ENCODE data around the gene FAF2. TPM values are rescaled to one million over a fixed set of nuclear protein-coding genes. Genes with fewer than 3 reads are reported as not detected.
A peak's percentile ranks its signal among the peaks of the same experiment; 100 is the strongest.

FAF2 gene
- total and polyA plus RNA-seq, 2 donors, result 21.0 to 43.4 TPM

GRCh38 chr5:176529741-176530141 lies 81.6 kb downstream of the FAF2 start:
- Histone ChIP-seq H3K27ac (ENCODE audit: low read depth) (no peak overlapping the region), H3K4me3 (ENCODE audit: low read depth, low read length) (no peak overlapping the region), H3K4me1 (ENCODE audit: insufficient read depth) (no peaks in the 10 kb centered on the region), H3K36me3 (ENCODE audit: insufficient read depth) (peaks cover 1% of the 10 kb centered on the region)
- DNase-seq (ENCODE audit: extremely low spot score), result no peak
- WGBS, result 80% methylated on average over 11 of the region's 11 CpGs

- Histone ChIP-seq H3K4me1 (ENCODE audit: insufficient read depth) (no peaks in the 10 kb centered on the region), H3K36me3 (ENCODE audit: insufficient read depth) (peaks cover 1% of the 10 kb centered on the region), H3K27ac (ENCODE audit: low read depth) (no peak overlapping the region), H3K4me3 (ENCODE audit: low read depth, low read length) (no peak overlapping the region)
- WGBS, result 76% methylated on average over 28 of the region's 28 CpGs
- no peak for DNase-seq (ENCODE audit: extremely low spot score)
Measured at GRCh38 chr5:176530393-176530982, 82.3 kb downstream of the FAF2 start.

- 57% methylated on average over 24 of the region's 24 CpGs for WGBS
- no peak overlapping the region for H3K4me3 ChIP-seq (ENCODE audit: low read depth, low read length)
- H3K4me1 ChIP-seq (ENCODE audit: insufficient read depth), result no peaks in the 10 kb centered on the region
- peaks cover 1% of the 10 kb centered on the region for H3K36me3 ChIP-seq (ENCODE audit: insufficient read depth)
- DNase-seq (ENCODE audit: extremely low spot score), result no peak
- no peak overlapping the region for H3K27ac ChIP-seq (ENCODE audit: low read depth)
Measured at GRCh38 chr5:176530983-176531901, 83.1 kb downstream of the FAF2 start.

GRCh38 chr5:176531902-176532493 lies 83.8 kb downstream of the FAF2 start:
- H3K4me3 ChIP-seq (ENCODE audit: low read depth, low read length), result no peak overlapping the region
- H3K27ac ChIP-seq (ENCODE audit: low read depth), result no peak overlapping the region
- no peak for DNase-seq (ENCODE audit: extremely low spot score)
- peaks cover 1% of the 10 kb centered on the region for H3K36me3 ChIP-seq (ENCODE audit: insufficient read depth)
- WGBS, result 86% methylated on average over 28 of the region's 28 CpGs
- no peaks in the 10 kb centered on the region for H3K4me1 ChIP-seq (ENCODE audit: insufficient read depth)

GRCh38 chr5:176532795-176533194 lies 84.6 kb downstream of the FAF2 start:
- no peak for DNase-seq (ENCODE audit: extremely low spot score)
- no peak overlapping the region for H3K4me3 ChIP-seq (ENCODE audit: low read depth, low read length)
- no peaks in the 10 kb centered on the region for H3K4me1 ChIP-seq (ENCODE audit: insufficient read depth)

GRCh38 chr5:176533390-176533789 lies 85.2 kb downstream of the FAF2 start:
- WGBS, result 27% methylated on average over 8 of the region's 8 CpGs
- Histone ChIP-seq H3K4me3 (ENCODE audit: low read depth, low read length) (no peak overlapping the region), H3K27ac (ENCODE audit: low read depth) (peak overlapping the region; percentile 46), H3K36me3 (ENCODE audit: insufficient read depth) (peaks cover 1% of the 10 kb centered on the region), H3K4me1 (ENCODE audit: insufficient read depth) (no peaks in the 10 kb centered on the region)
- DNase-seq (ENCODE audit: extremely low spot score), result no peak

More at GRCh38 chr5:176532795-176533194, 84.6 kb downstream of the FAF2 start:
- Histone ChIP-seq H3K36me3 (ENCODE audit: insufficient read depth) (peaks cover 1% of the 10 kb centered on the region), H3K27ac (ENCODE audit: low read depth) (no peak overlapping the region)
- 92% methylated on average over 9 of the region's 9 CpGs for WGBS

- Histone ChIP-seq H3K36me3 (ENCODE audit: insufficient read depth) (peaks cover 1% of the 10 kb centered on the region), H3K27ac (ENCODE audit: low read depth) (peak overlapping the region; percentile 35), H3K4me1 (ENCODE audit: insufficient read depth) (no peaks in the 10 kb centered on the region), H3K4me3 (ENCODE audit: low read depth, low read length) (no peak overlapping the region)
- no peak for DNase-seq (ENCODE audit: extremely low spot score)
- 13% methylated on average over 10 of the region's 10 CpGs for WGBS
Measured at GRCh38 chr5:176533894-176534611, 85.9 kb downstream of the FAF2 start.

- WGBS, result 80% methylated on average over 4 of the region's 4 CpGs
- no peaks in the 10 kb centered on the region for H3K4me1 ChIP-seq (ENCODE audit: insufficient read depth)
- peak overlapping the region; percentile 35 for H3K27ac ChIP-seq (ENCODE audit: low read depth)
Measured at GRCh38 chr5:176534640-176535039, 86.5 kb downstream of the FAF2 start.

GRCh38 chr5:176535101-176535663 lies 87.0 kb downstream of the FAF2 start:
- DNase-seq (ENCODE audit: extremely low spot score), result no peak
- Histone ChIP-seq H3K27ac (ENCODE audit: low read depth) (peak overlapping the region; percentile 82), H3K4me3 (ENCODE audit: low read depth, low read length) (peak overlapping the region; percentile 60), H3K4me1 (ENCODE audit: insufficient read depth) (no peaks in the 10 kb centered on the region), H3K36me3 (ENCODE audit: insufficient read depth) (peaks cover 1% of the 10 kb centered on the region)
- 53% methylated on average over 11 of the region's 11 CpGs for WGBS

More at GRCh38 chr5:176534640-176535039, 86.5 kb downstream of the FAF2 start:
- no peak for DNase-seq (ENCODE audit: extremely low spot score)
- H3K4me3 ChIP-seq (ENCODE audit: low read depth, low read length), result no peak overlapping the region
- peaks cover 1% of the 10 kb centered on the region for H3K36me3 ChIP-seq (ENCODE audit: insufficient read depth)

GRCh38 chr5:176535664-176536131 lies 87.5 kb downstream of the FAF2 start:
- no peak for DNase-seq (ENCODE audit: extremely low spot score)
- 5% methylated on average over 9 of the region's 9 CpGs for WGBS
- H3K4me3 ChIP-seq (ENCODE audit: low read depth, low read length), result peak overlapping the region; percentile 60
- H3K27ac ChIP-seq (ENCODE audit: low read depth), result peak overlapping the region; percentile 82
- H3K4me1 ChIP-seq (ENCODE audit: insufficient read depth), result no peaks in the 10 kb centered on the region
- peaks cover 1% of the 10 kb centered on the region for H3K36me3 ChIP-seq (ENCODE audit: insufficient read depth)

- Histone ChIP-seq H3K4me3 (ENCODE audit: low read depth, low read length) (peak overlapping the region; percentile 60), H3K36me3 (ENCODE audit: insufficient read depth) (peaks cover 1% of the 10 kb centered on the region), H3K4me1 (ENCODE audit: insufficient read depth) (no peaks in the 10 kb centered on the region), H3K27ac (ENCODE audit: low read depth) (peak overlapping the region; percentile 82)
- WGBS, result 1% methylated on average over 43 of the region's 43 CpGs
- no peak for DNase-seq (ENCODE audit: extremely low spot score)
Measured at GRCh38 chr5:176536132-176536901, 88.1 kb downstream of the FAF2 start.

GRCh38 chr5:176536902-176537553 lies 88.8 kb downstream of the FAF2 start, which contains the start of gene RNF44:
Gene RNF44 (minus strand): TSS chr5:176537402. CDS start chr5:176532472, 4,930 bp downstream.
- under 1% methylated on average over 63 of the region's 63 CpGs for whole genome bisulfite sequencing
- Histone ChIP-seq H3K27ac (ENCODE audit: low read depth) (peak within 1 kb of the TSS; percentile 92), H3K36me3 (ENCODE audit: insufficient read depth) (peaks cover under 1% of the 10 kb centered on the region), H3K4me3 (ENCODE audit: low read depth, low read length) (peak within 1 kb of the TSS; percentile 60), H3K4me1 (ENCODE audit: insufficient read depth) (no peaks in the 10 kb centered on the region)
- peak; percentile 94 for DNase-seq (ENCODE audit: extremely low spot score)

All from urinary bladder (tissue), 4 donors.